ENCODE results near the gene UNC119.
"Not testable (repeated sequence)": the region's sequence is repeated elsewhere in the genome, so short reads cannot be mapped to it uniquely, and the experiment has no call there.

The UNC119 gene

DNA sequence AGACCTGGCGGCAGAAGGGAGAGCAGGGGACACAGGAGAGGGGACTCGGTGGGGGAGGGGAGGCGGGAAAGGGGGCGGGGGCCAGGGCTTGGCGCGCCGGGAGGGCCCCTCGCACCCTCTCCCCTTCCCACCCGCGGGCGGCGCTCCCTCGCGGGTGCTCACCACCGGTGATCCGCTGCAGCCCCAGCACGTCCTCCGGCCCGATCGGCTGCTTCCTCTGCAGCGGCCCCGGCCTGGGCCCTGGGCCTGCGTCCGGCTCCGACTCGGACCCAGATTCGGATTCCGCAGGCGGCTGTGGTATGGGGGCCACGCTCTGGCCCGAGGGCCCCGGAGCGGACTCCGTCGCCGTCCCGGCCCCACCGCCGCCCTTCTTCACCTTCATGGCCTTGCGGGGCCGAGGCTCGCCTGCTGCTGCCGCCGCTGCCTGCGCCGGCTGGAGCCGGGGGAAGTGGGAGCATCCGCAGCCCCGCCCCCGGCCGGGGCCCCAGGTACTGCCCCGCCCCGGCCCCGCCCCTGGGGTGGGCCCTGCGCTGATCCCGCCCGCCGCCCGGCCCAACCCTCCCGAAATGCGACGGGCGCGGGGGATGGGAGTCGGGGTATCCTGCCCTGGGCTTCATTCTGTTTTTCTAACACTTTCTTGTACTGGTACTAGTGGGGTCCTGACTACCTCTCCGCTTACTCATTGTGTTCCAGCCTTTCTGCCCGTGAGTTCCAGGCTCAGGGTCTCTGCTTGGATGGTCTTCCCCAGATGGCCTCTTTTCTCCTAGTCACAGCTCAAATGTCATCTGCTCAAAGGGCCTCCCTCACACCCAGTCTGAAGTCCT, at the start of gene UNC119:
UNC119 (minus strand) TSS at position 449 of the 824 bp plus-strand sequence; CDS start at position 382, 67 bp downstream.
- peak in 44 of 56 donors; percentile 11 to 75 (median 40) for DNase-seq

DNA sequence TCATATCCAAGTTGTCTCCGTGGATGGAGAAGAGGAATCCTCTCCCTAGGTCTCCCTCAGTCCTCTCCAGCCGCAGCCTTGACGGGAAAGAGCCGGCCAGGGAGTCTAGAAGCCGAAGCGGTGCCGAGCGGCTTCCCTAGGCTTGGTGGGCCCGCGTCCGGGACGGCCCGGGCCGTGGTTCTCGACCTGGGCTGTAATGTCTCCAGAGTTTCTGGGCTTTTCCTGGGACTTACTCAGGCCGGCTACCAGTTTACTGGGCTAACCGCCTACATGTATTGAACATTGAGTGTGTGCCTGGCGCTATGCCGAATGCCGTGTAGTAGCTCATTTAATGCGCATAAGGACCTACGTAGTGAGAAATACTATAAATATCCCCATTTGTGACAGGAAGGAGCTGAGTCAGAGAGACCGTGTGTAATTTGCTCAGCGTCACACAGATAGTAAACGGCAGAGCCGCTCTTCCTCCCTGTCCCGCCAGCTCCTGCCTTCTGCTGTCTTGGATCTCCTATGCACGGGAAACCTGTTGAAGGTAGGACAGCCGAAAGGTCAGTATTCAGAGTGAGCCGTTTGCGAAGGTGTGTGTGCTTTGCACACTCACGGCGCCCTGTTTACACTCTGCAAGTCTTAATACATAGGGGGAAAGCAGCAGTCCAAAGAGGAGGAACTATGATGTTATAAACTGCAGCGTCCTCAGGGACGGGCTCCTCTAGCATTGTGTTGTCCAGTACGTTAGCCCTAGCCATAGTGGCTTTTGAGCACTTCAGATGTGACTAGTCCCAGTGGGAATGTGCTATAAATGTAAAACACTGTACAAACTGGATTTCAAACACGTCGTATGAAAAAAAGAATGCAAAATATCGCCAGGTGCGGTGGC, 47.1 kb upstream of the UNC119 start:
- peak in 35 of 56 donors; percentile 11 to 78 (median 39) for DNase-seq

GRCh38 chr17:28598799-28599310, 46.4 kb upstream of the UNC119 start, which contains the start of gene SPAG5:
TSS of gene SPAG5 (minus strand) at chr17:28599025. CDS start at chr17:28598946, 79 bp downstream.
- DNase-seq = peak in 54 of 56 donors; percentile 29 to 92 (median 79)

GRCh38 chr17:28598389-28598788, 46.0 kb upstream of the UNC119 start:
- DNase-seq = no peak

- no peak for DNase-seq
Measured at GRCh38 chr17:28597606-28598383, 45.4 kb upstream of the UNC119 start.

- DNase-seq = no peak
Measured at GRCh38 chr17:28592260-28592659, 39.8 kb upstream of the UNC119 start.

GRCh38 chr17:28585851-28586250, 33.4 kb upstream of the UNC119 start:
- DNase-seq = no peak

GRCh38 chr17:28584434-28584833, 32.0 kb upstream of the UNC119 start:
- peak in 1 of 56 donors; percentile 5 for DNase-seq

- no peak for DNase-seq
Measured at GRCh38 chr17:28582513-28582912, 30.1 kb upstream of the UNC119 start.

- no peak for DNase-seq
Measured at GRCh38 chr17:28580959-28581358, 28.5 kb upstream of the UNC119 start.

- DNase-seq = no peak
Measured at GRCh38 chr17:28579526-28579925, 27.1 kb upstream of the UNC119 start.

DNA sequence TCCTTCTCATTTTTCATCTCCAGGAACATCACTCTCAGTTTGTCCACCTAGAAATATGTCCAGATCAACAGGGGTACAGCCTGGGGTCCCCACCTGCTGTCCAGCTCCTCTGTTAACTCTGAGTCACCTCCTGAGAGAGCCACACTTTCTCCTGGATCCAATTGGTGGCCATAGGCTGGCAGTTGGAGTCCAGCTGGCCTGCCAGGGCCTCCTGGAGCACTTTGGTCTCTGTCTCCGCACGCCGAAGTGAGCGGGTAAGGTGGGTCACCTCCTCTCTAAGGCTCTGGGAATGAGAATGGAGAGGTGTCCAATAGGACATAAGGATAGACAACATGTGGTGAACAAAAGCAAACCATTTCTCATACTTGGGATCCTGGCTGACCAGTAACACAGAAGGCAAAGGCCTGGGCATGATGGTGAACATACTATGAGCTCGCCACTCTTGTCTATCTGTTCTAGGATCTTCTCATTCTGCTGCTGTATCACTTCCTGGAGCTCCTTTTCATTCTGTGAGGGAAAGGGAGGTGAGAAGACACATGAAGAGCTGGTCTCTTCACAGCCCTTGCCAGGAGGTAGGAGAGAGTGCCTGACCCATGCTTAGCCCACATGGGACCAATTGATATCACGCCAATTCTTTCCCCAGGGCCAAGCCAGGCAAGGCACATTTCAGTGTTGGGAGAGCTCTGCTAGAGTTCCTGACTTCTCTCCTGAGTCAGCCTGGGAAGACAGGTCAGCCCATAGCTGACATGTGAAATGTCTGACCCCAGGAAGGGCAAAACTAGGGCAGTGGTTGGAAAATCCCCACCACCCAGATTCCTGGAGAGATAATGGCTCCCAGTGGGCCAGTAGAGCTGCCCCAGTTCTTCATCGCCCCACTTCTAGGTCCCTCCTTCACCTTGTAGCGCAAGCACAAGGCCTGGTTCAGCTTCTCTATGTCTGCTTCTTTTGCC, 26.1 kb upstream of the UNC119 start:
- DNase-seq = no peak

GRCh38 chr17:28577466-28577824, 25.0 kb upstream of the UNC119 start:
- DNase-seq = no peak

- peak; percentile 57 to 98 (median 91) for DNase-seq
Measured at GRCh38 chr17:28576758-28577465, 24.5 kb upstream of the UNC119 start, which contains the start of gene ALDOC. TSS of gene ALDOC (minus strand) at chr17:28576895. CDS start at chr17:28575532, 1,363 bp downstream.

DNA sequence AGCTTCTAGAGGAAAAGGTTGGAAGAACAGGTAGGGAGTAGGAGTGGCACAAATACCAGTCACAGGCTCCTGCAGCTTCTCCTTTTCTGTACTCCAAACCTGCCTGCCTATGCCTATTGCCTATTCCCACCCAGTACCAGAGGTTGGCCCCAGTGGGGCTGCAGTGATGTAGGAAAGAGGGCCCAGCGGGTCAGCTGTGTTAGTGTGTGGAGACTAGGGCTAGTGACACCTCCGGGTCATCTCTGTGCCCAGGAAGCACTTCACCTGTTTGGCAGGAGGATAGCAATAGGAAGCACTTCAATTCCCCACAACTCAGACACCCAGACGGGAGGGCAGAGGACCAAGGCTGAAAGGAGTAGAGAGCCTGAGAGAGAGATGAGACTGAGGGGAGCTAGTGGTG, 23.6 kb upstream of the UNC119 start:
- not testable (repeated sequence) for DNase-seq

DNA sequence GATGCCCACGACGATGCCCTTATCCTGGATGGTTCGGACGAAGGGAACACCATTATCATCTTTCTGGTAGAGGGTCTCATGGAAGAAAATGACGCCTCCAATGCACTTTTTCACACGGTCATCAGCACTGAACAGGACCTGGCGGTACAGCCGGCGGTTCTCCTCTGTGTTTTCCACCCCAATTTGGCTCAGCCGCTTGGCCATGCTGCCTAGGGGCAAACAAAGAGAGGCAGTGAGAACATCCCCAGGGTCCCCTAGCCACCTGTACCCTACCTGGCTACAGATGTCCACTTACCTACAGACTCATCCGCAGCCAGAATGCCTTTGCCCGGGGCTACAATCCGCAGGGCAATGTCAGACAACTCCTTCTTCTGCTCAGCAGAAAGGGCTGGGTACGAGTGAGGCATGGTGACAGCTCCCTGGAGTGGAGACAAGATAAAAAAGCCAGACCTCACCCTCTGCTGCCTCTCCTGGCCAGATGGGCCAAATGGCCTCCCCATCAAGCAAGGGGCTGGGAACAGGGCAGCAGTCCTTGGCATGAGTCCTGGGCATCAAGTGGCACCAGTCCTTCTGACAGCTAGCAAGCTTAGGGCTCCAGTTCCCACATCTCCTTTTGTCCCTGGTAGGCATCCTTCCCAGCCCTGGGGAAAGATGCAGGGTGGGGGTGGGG, 22.8 kb upstream of the UNC119 start:
- DNase-seq = peak in 44 of 56 donors; percentile 9 to 77 (median 43)

GRCh38 chr17:28574526-28574925, 22.1 kb upstream of the UNC119 start:
- peak in 1 of 56 donors; percentile 1 for DNase-seq

DNA sequence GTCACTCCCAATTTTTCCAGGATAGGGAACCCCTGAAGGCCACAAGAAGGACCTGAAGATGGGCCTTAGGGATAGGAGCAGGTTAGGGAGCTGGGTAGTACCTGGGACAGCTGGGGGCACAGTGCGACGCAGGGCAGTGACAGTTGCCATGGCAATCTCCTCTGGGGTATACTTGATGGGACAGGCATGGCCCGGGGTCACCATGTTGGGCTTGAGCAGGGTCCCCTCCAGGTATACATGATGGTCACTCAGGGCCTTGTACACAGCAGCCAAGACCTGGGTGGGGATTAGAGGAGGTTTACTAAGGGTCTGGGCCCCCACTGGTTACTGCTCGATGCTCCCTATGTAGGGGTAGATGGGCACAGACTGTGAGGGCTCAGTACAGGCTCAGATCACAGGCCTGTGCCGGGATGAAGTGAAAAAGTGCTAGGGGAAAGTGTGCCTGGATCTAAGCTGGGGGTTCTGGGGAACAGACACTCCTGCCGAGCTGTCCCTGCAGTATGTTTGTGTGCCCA, 21.6 kb upstream of the UNC119 start:
- no peak for DNase-seq
